Measurements from ENCODE around the gene ATRAID.
A peak's percentile ranks its signal among the peaks of the same experiment; 100 is the strongest.

GRCh38 chr2:27211943-27212625 lies at the start of gene ATRAID, which contains the start of gene SLC5A6:
- TF ChIP-seq CTCF (IDR thresholded peaks at IDR 0.05) (peak in 1 of 3 experiments; percentile 3), POLR2A (IDR thresholded peaks at IDR 0.05) (peak in 1 of 2 donors; percentile 77)
